Activated CD4-positive, alpha-beta T cell treated with anti-CD3 and anti-CD28 coated beads, Interleukin-2, Interleukin-6, amounts not matched to agents 100 ng/mL and 50 ng/mL, durations not matched to agents 16 hours and 8 hours (primary cell): ENCODE measurements around the gene MAN1C1.

Source experiments
- DNase-seq: peaks from one replicate; pipeline ENCODE4 v3.0.0-alpha.2; 2020

The MAN1C1 gene

GRCh38 chr1:25767437-25767770, 150.8 kb downstream of the MAN1C1 start:
- no peak for DNase-seq

DNA sequence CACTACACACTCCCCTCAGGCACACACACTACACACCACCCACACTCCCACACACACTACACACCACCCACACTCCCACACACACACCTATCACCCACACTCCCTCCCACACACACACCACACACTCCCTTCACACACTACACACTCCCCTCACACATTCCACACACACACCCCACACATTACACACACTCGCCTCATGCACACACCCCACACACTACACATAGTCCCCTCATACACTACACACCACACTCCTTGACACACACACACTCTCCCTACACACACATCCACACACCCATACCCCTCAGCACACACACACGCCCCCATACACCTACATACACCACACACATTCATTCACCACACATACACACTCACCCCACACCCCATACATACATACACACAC, 152.4 kb downstream of the MAN1C1 start:
- DNase-seq, result no peak

- DNase-seq, result no peak
Measured at GRCh38 chr1:25769625-25770383, 153.2 kb downstream of the MAN1C1 start.

GRCh38 chr1:25770541-25771220, 154.1 kb downstream of the MAN1C1 start:
- DNase-seq, result no peak

GRCh38 chr1:25771221-25772114, 154.9 kb downstream of the MAN1C1 start:
- no peak for DNase-seq

GRCh38 chr1:25772164-25772563, 155.6 kb downstream of the MAN1C1 start:
- DNase-seq, result no peak

DNA sequence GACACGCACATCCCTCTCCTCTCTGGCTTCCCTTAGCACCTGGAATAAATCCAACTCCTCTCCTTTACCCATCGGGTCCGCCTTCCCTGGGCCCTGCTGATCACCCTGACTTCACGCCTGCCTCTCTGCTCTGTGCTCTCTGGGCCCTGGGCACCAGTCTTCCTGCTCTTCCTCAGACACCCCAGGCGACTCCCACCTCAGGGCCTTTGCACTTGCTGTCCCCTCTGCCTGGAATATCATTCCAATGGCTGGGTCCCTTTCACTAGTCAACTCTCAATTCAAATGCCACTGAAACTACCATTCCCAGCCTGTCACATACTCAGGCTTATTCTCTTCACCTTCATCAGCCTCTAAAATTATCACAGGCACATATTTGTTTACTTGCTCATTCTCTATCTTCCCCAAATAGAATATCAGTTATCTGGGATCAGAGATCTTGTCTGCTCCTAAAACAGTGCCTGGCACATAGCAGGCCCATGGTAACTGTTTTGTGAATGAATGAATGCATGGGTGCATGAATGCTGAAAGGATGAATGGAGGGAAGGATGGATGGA, 156.2 kb downstream of the MAN1C1 start:
- no peak for DNase-seq

DNA sequence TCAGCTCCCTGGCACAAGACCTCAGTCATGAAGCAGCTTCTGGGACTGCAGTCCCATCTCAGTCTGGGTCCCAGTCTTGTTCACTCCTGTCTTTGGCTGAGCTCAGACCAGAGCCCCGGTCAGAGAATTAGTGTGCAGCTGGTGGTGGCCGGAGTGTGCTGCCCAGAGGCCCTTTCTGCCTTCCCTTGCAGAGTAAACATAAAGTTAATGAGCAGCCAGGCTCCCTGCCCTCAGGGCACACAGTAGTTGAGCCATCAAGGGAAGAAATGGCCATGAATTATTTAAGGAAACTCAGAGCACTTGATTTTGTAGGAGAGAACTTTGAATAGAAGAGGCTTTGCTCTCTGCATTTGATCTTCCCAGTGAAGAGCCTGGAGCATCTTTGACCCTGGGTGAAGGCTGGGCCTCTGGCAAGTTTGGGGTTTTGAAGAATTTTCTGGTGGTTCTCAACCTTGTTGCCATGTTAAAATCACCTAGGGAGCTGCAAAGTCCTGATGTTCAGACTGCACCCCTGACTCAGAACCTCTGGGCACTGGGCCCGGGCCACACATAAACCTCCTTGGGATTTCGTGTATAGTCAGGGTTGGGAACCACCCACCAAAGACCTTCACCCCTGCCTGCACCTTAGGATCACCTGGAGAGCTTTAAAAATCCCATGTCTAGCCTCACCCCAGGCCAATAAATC, 157.0 kb downstream of the MAN1C1 start:
- DNase-seq, result no peak

- no peak for DNase-seq
Measured at GRCh38 chr1:25774206-25774803, 157.7 kb downstream of the MAN1C1 start.

DNA sequence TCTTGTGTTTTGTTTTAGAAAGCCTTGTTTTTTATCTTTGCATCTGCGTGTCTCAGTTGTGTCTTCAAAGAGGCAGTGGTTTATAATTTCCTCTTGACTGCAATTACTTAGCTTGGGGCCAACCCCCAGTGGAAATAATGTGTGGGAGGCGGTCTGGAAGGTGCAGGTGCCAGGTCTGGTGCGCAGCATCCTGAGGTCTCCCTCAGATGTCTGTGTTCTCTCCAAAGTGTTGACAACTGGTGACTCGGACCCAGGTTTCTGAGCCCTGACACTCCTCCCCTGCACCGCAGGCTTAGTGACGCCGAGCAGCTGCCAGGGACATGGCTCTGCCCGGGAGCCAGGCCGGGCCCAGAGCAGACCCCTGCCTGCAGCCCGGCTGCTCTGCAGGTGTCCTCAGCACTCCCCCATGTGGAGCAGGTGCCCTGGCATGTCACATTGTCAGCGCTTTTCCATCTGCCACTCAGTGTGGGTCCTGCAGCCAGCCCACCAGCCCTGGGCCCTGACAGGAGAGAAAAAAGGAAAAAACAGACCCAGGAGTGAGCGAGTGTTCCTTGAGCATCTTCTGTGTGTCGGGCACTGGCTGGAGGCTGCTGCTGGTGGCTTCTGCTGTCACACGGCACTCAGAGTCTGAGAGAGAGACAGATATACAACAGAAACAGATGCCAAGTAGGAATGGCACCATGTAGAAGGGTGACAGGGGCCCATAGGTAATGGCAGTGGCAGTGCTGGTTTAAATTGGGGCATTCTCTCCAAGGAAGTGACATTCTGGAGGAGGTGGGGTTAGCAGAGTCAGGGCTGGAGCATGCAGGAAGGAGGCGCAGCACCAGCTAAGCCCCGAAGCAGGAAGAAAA, 158.6 kb downstream of the MAN1C1 start:
- DNase-seq, result peak; percentile 69

- no peak for DNase-seq
Measured at GRCh38 chr1:25779388-25779787, 162.8 kb downstream of the MAN1C1 start.

DNA sequence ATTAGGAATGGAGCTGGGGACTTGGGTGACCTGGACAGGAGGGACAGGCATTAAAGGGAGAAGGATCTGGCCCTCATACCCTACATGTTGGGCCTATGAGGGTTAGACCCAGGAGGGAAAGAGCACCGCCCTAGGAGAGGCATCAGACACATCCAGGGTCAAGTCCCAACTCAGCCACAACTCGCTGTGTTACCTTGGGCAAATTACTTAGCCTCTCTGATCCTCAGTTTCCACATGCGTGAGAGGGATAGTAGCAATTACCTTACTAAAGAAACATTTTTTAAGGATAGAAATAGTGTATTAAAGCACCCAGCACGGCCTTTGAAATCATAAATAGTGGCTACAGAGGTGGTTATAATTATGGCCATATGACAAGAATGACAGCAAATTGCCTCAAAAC, 163.3 kb downstream of the MAN1C1 start:
- DNase-seq, result no peak

DNA sequence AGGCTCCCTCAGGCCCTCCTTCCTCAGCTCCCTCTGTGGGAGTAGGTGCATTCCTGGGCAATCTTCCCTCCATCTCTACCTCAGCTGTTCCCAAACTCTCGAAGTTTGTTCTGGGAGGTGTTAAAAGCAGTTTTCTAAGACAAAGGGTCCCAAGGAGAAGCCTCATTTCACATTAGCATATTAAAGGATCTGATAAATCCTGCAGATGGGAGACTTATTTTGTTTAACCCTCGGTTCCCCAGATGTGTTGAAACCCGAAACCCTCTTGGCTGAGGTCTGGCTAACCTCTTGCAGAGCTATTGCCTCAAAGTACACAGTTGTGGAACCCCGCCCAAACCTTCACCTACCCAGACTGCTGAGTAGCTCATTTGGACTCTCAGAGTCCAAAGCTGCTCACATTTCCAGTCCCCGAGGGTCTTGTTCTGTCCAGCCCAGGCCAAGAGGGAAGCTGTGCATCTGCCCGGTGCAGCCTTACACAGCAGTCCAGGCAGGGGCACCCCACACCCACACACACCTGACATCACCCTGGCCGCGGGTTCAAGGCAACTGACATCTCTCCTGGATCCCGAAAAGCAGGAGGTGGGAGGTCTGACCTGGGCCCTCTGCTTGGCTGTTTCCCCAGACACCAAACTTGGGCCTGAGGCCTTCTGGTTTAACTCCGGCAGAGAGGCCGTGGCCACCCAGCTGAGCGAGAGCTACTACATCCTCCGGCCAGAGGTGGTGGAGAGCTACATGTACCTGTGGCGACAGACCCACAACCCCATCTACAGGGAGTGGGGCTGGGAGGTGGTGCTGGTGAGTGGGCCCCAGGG, 163.9 kb downstream of the MAN1C1 start:
- DNase-seq, result no peak

GRCh38 chr1:25781130-25781433, 164.5 kb downstream of the MAN1C1 start:
- DNase-seq, result no peak

DNA sequence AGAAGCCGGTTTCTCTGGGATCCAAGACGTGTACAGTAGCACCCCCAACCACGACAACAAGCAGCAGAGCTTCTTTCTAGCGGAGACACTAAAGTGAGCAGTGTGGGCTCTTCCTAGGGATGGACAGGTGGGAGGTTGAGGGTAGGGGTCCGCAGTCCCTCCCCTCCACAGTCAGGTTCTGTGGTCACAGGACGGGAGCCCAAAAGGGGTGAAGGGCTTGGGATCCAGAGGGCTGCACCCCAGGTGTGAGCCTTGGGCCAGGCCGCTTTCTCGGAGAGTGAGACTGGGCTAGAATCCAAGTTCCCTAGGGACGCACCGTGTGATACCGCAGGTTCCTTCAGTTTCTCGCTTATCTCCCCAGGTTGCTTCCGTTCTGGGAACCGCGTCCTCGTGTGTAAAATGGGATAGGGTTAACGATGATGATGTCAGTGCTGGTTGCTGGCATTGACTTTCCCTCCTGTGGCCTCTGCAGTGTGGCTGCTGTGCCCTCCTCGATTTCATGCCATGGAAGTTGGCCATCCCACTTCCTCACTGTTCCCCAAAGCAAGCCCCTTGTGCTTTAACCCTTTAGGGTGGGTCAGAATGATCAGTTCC, 166.1 kb downstream of the MAN1C1 start:
- no peak for DNase-seq

GRCh38 chr1:25784575-25785051, 168.0 kb downstream of the MAN1C1 start:
- no peak for DNase-seq

- DNase-seq, result no peak
Measured at GRCh38 chr1:25785333-25786067, 168.9 kb downstream of the MAN1C1 start.

DNA sequence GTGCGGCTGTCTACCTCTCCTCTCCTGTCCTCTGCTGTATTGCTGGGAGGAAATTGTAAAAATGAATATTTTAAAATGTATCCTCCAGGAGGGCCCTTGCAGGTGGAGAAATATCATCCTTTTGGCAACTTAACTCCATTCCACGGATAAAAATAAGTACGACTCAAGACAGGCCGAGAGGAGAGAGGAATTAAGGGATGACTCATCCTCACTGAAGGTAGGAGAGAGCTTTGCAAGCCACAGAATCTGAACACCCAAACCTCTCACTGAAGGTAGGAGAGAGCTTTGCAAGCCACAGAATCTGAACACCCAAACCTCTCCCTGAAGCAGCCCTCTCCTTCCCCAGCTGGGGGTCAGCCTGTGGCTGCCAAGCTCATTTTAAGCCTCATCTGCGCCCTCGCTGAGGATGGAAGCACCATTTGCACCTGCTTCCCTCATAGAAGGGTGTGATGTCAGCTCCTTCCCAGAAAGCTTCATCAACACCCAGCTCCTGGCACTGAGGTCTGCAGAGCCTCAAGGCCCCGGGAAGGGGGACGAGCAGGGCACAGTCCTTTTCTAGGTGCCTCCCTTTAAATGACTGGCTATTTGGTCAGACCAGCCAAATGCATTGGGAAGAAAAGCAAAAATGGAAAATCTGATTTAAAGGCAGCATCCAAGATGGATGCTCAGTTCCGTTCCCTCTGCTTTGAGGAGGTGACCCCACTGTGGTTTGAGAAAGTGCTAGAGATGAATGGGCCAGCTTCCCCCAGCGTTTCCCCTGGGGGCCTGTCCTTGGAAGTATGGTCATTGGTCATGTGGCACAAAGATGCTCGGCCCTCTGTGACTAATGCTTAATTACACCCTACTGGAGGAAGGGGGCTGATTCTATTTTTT, 170.5 kb downstream of the MAN1C1 start:
- no peak for DNase-seq
